ENCODE measurements around the gene CHRNG.

The CHRNG gene

DNA sequence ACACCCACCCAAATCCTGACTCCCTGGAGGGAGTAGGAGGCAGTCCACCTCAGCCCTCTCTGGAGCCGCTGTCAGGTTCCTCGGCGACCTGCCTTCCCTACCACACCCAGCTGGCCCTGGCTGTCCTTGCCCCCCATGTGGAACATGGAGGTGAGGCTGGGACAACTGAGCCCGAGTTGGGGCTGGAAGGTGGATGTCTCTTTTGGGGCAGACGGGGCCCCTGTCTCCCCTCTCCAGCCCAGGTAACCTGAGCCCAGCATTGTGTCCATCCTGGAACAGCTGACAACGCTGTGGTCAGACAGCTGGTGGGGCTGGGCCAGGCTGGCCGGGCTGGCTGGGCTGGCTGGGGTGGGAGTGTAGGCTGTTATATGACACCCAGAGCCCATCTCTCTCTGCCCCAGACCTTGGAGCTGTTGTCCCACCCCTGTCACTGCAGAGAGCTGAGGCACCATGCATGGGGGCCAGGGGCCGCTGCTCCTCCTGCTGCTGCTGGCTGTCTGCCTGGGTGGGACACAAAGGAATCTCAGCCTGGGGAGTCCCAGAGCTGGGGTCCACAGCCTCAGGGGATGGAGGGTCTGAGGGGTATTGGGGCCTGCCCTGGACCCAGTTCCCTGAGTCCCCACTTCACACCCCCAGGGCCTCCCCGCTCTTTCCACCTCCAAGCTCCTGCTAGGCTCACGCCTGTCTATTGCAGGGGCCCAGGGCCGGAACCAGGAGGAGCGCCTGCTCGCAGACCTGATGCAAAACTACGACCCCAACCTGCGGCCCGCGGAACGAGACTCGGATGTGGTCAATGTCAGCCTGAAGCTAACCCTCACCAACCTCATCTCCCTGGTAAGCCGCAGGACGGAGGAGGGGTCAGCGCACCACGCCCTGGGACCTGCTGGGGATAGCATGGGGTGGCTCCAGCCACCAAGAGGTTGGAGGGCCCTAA lies at the start of gene CHRNG:
TSS of gene CHRNG (plus strand) at position 395 of the 934 bp plus-strand sequence. CDS start at position 451, 56 bp downstream.
- DNase-seq, result no peak

DNA sequence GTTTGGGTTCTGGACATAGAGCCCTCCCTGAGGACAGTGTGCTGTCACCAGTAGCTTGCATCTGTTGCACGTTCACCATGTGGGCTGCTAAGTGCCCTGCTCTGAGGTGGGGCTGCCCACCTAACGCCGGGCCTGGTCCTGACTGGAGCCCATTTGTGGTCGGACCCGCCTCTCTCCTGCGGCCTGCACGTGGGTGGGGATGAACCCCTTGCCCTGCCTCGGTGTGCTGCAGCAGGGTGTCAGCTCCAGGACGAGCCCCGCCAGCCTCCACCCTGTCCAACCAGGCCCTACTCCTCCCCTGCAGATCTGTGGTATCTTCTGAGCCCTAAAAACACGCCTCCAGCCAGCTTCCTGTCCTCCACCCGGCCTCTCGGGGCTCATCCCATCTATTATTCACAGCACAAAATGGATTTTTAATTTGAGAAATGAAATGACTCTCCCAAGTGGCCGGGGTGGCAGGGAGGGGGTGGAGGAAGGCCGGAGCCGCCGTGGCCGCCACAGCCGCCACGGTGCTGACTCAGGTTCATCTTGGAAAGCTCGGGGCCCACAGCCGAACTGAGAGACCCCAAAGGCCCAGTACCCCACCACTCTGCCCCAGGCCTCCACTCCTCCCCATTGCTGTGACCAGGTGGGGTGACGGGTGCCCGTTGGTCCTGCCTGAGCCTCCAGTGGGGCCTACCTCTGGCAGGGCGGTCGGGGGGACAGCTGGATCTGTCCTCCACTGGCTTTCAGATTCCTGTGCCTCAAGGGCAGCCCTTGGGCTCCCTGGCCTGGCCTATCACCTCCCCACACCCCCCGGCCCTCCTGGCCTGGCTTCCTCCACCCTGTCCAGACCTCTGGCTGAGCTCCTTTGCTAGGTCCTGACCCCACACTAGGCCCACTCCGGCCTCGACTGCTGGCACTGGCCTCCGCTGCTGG lies 49.0 kb upstream of the CHRNG start:
- DNase-seq, result no peak

GRCh38 chr2:232491139-232491780 lies 48.2 kb upstream of the CHRNG start:
- no peak for DNase-seq

GRCh38 chr2:232492236-232492848 lies 47.1 kb upstream of the CHRNG start:
- DNase-seq, result no peak

DNA sequence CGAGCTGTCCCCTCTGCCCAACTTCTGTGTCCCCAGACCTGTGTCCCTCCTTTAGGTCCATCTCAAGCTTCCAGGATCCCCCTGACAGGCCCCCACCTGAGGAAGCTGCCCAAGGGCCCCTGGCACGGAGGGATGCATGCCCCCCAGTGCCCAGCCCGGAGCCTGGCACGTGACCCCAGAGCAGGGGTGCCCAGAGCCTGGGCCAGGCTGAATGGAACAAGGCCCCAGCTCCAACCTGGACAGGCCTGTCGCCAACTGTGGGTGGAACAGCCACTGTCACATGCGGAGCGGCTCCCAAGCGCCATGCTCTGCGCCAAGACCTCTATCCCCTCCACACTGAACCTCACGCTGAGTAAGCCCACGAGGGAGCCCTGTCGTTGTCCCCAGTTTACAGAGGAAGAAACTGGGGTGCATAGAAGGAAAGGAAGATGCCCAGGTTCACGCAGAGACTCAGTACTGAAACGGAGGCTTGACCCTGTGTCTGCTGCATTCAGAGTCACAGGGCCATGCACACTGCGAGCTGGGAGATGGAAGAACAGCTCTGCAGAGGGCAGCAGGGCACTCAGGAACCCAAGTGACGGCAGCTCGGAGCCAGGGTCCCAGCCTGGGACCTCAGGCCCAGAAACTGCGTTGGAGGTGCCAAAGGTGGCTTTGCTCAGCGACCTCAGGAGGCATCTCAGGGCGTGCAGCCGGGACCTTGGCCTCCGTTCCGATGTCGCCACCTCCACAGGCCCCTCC lies 46.4 kb upstream of the CHRNG start:
- DNase-seq, result no peak

DNA sequence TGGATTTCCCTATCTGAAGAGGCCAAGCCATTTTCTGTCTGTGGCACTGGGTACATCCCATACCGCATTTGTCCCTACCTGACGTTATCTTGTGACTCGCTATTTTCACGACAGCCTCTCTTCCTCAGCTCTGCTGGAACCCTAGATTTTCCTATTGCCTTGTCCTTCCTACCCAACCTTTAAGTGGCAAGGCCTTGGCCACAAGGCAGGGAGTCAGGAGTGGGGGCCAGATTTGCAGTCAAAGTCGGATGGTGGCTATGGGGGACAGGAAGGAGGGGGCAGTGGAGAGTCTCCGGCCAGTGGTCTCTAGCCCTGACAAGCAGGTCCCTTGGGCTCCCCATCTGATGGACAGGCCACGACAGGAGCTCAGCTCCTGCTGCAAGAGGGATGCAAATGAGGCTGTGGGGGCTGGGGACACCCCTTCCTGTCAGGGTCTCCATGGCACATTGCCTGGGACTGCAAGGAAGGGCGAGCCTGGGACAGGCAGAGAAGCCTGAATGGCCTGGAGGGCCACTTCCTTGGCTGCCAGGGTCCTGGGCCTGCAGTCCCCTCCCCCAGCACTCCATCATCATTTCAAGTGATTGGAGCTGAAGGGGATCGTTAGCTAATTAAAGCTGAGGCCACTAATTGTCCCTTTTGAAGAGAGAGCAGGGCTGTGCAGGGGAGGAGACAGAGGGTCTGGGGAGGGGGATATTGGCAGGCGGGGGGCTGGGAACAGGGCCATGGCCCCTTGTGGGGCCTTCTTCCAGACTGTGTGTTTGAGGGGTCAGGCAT lies 45.6 kb upstream of the CHRNG start:
- DNase-seq, result no peak

DNA sequence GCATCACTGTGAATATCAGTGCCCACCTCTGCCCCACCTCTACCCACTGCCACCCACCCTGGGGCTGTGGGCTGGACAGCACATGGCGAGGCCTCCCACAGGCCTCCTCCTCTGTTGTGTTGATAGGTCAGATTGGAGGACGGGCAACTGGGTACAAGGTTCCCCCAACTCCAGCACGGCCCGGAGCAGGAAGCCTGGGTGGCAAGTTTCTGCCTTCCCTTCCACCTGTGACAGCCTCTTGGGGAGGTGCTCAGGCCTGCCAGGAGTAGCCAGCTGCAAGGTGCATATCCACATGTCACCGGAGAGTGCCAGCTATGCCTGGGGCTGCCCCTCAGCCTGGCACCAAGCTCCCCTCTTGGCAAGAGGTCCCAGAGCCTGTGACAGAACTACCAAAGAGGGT lies 45.0 kb upstream of the CHRNG start:
- no peak for DNase-seq

GRCh38 chr2:232495292-232495691 lies 44.2 kb upstream of the CHRNG start:
- DNase-seq, result no peak

GRCh38 chr2:232496501-232497270 lies 42.8 kb upstream of the CHRNG start:
- DNase-seq, result no peak

- DNase-seq, result no peak
Observed at GRCh38 chr2:232497348-232497747, 42.1 kb upstream of the CHRNG start.

DNA sequence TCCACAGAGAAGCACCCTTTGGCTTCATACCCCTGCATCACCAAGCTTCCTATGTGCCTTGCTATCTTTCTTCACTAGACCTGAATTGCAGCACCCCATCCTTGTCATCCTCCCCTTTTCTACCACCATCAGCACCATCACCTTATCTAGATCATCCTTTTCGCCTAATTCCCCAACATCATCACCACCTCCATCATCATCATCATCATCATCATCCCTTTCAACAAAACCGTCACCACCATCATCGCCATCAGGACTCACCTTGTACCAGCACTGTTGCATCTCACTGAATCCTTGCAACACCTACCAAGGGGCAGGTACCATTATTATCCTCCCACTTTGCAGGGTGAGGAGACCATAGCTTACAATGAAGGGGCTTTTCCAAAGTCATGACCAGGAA lies 41.0 kb upstream of the CHRNG start:
- no peak for DNase-seq

DNA sequence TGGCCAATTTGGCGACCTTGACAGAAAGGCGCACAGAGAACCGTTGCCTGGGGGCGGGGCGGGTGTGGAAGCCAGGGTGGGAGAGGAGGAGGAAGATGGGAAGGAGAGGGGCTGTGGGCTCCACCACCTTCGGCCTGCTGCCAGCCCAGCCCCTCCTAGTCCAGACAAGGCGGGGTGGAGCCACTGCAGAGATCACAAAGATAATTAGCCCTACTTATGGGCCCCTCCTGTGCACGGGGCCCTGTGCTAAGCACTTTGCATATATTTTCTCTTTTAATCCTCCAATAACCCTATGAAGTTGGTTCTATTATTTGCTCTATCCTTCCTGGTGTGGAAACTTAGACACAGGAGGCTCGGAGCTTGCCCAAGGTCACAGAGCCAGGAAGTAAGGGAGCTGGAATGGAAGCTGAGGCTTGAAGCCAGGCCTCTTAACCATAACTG lies 38.1 kb upstream of the CHRNG start:
- DNase-seq, result no peak

DNA sequence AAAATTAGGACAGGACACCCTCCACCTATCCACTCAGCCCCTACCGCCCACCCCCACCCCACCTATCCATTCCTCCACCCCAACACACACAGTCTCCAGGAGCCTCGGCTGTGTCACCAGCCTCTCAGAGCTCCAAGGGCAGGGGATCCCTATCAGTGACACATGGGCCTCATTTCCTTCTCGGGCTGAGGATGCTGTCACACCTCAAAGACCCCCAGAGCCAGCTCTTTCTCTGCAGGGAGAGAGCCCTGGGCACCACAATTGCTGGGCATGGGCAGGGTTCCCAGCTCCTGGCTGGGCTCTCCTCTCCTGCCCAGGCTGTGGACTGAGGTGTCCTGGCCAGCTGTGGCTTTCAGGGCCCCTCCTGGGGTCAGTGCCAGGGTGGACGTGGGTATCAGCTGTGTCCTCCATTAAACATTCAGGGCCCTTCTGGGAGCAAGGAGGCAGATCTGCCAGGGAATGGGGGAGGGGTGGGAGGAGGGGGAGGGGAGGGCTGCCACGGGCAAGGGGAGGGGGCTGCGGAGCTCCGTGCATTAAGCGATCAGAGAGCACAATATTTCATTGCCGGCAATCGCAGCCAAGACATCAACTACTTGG lies 37.6 kb upstream of the CHRNG start:
- DNase-seq, result no peak

DNA sequence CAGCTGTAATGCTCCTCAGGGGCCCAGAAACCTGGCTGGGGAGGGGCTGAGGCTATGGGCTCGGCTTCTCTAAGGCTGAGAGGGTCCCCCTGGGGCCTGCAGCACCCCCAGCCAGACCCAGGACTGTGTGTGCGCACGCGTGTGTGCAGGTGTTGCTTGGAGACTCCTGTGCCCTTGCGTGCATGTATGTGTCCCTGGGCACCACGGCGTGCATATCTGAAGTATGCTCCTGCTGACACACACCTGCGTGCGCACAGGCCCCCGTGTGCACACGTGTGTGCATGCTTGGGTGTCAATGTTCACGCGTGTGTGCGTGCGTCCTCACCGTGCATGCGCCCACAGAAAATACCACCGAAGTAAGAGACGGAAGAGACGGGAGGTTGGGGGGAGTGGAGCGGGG lies 37.0 kb upstream of the CHRNG start:
- DNase-seq, result no peak

DNA sequence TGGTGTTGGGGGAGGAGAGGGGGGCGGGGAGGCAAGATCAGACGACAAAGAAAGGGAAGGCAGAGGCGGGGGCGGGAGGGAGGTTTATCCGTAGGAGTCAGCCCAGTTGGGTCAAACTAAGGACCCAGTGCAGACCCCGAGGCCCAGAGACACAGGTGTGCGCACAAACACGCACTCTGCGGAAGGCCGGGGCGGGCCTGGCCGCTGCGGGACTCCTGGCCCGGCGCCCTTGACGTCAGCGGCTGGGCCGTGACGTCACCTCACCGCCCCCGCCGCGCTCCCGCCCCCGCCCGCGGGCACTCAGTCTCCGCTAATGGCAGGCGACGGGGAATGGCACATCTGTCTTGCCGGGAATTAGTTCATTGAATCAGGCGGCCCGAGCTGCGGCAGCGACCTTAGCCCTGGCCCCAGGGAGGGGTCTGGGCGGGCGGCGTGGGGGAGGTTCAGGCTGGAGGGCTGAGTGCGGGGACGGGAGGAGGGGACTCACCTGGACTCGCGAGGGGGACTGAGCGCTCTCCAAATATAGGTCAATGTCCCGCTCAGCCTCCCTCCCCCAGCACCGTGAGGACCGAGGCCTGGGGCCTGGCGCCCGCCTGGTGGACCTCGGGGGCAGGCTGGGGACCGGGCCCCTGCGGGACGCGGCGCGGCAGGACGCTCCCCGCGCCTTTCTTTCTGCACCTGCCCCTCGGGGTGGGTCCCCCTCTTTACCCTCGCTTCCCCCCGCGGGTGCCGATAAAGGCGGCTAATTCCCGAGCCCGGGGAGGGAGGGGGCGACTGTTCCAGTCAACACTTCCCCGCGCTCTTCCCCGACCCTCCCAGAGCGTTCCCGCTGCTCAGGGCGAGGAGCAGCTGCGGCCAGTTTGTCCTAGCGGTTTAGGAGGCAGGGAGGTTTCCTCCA lies 36.3 kb upstream of the CHRNG start:
- DNase-seq, result peak; percentile 17

DNA sequence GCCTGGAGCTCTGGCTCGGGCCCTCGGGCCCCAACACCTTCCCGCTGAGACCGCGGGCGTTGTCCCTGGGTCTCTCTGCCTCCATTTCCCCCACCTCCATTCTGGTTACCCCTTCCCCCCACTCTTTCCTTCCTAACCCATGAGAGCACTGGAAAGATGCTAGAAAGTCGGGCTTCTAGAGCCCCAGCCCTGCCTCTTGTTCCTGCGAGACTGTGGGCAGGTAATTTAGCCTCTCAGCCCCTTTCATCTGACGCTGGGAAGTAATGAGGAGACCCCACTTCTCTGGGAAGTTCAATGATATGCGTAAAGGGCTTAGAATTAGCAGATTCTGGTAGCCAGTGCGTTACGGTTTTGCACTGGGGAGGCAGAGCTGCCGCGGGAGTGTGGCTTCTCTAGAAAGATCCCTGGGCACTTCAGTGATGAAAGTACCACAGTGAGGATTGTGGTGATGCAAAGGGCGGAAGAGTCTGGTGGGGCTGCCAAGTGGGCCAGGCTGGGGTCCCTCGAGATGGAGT lies 35.6 kb upstream of the CHRNG start:
- DNase-seq, result no peak

- DNase-seq, result no peak
Observed at GRCh38 chr2:232504438-232504837, 35.1 kb upstream of the CHRNG start.

DNA sequence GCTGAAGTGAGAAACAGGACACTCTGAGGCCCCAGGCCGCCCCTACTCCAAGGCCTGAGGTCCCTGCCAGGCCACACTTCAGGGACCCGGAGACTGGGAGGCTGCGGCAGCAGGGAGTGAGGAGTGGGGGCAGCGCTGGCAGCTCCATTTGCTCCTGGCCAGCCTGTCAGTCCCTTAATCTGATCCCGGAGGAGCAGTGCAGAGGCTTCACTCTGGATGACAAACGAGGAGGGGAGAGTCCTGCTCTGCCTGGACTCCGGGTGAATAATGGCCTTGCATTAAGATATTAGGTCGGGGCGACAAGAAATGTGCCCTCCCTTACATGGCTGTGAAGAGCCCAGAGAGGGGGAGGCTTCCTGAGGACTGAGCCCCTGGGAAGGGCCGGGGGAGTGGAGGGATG lies 33.6 kb upstream of the CHRNG start:
- no peak for DNase-seq

GRCh38 chr2:232506709-232507108 lies 32.8 kb upstream of the CHRNG start:
- no peak for DNase-seq

Measured in stimulated activated naive CD4-positive, alpha-beta T cell treated with Interleukin-2 at 50 U/mL for 16 hours (primary cell).